Measurements from ENCODE around the gene MYOD1. TPM values are rescaled to one million over a fixed set of nuclear protein-coding genes. Genes with fewer than 3 reads are reported as not detected.

MYOD1 gene
- total and polyA plus RNA-seq, 2 of the 13 experiments (the other 11 are each of a cell fraction or from before 2014, with no cell fraction given): not detected

- TF ChIP-seq ZNF7 (CRISPR knock-in tag; IDR thresholded peaks at IDR 0.05) (no peak), CSRNP2 (CRISPR knock-in tag; conservative IDR thresholded peaks at IDR 0.05; ENCODE audit: low read depth) (no peak), NFYB (CRISPR knock-in tag; IDR thresholded peaks at IDR 0.05) (no peak), ARNTL (CRISPR knock-in tag; IDR thresholded peaks at IDR 0.05) (no peak), ZNF781 (CRISPR knock-in tag; IDR thresholded peaks at IDR 0.05; ENCODE audit: borderline replicate concordance, not compliant biosample characterization) (no peak), MAZ (IDR thresholded peaks at IDR 0.05; ENCODE audit: borderline replicate concordance, low read depth, low read length) (no peak), MAZ (CRISPR knock-in tag; IDR thresholded peaks at IDR 0.05; ENCODE audit: low read depth) (no peak), KMT2B (CRISPR knock-in tag; IDR thresholded peaks at IDR 0.05) (no peak)
- TF ChIP-seq, protein P1, sequence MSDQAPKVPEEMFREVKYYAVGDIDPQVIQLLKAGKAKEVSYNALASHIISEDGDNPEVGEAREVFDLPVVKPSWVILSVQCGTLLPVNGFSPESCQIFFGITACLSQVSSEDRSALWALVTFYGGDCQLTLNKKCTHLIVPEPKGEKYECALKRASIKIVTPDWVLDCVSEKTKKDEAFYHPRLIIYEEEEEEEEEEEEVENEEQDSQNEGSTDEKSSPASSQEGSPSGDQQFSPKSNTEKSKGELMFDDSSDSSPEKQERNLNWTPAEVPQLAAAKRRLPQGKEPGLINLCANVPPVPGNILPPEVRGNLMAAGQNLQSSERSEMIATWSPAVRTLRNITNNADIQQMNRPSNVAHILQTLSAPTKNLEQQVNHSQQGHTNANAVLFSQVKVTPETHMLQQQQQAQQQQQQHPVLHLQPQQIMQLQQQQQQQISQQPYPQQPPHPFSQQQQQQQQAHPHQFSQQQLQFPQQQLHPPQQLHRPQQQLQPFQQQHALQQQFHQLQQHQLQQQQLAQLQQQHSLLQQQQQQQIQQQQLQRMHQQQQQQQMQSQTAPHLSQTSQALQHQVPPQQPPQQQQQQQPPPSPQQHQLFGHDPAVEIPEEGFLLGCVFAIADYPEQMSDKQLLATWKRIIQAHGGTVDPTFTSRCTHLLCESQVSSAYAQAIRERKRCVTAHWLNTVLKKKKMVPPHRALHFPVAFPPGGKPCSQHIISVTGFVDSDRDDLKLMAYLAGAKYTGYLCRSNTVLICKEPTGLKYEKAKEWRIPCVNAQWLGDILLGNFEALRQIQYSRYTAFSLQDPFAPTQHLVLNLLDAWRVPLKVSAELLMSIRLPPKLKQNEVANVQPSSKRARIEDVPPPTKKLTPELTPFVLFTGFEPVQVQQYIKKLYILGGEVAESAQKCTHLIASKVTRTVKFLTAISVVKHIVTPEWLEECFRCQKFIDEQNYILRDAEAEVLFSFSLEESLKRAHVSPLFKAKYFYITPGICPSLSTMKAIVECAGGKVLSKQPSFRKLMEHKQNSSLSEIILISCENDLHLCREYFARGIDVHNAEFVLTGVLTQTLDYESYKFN (CRISPR knock-in tag; conservative IDR thresholded peaks at IDR 0.05): no peak
- TF ChIP-seq, protein P2, sequence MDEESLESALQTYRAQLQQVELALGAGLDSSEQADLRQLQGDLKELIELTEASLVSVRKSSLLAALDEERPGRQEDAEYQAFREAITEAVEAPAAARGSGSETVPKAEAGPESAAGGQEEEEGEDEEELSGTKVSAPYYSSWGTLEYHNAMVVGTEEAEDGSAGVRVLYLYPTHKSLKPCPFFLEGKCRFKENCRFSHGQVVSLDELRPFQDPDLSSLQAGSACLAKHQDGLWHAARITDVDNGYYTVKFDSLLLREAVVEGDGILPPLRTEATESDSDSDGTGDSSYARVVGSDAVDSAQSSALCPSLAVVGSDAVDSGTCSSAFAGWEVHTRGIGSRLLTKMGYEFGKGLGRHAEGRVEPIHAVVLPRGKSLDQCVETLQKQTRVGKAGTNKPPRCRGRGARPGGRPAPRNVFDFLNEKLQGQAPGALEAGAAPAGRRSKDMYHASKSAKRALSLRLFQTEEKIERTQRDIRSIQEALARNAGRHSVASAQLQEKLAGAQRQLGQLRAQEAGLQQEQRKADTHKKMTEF (CRISPR knock-in tag; IDR thresholded peaks at IDR 0.05): no peak
- TF ChIP-seq, protein P3, sequence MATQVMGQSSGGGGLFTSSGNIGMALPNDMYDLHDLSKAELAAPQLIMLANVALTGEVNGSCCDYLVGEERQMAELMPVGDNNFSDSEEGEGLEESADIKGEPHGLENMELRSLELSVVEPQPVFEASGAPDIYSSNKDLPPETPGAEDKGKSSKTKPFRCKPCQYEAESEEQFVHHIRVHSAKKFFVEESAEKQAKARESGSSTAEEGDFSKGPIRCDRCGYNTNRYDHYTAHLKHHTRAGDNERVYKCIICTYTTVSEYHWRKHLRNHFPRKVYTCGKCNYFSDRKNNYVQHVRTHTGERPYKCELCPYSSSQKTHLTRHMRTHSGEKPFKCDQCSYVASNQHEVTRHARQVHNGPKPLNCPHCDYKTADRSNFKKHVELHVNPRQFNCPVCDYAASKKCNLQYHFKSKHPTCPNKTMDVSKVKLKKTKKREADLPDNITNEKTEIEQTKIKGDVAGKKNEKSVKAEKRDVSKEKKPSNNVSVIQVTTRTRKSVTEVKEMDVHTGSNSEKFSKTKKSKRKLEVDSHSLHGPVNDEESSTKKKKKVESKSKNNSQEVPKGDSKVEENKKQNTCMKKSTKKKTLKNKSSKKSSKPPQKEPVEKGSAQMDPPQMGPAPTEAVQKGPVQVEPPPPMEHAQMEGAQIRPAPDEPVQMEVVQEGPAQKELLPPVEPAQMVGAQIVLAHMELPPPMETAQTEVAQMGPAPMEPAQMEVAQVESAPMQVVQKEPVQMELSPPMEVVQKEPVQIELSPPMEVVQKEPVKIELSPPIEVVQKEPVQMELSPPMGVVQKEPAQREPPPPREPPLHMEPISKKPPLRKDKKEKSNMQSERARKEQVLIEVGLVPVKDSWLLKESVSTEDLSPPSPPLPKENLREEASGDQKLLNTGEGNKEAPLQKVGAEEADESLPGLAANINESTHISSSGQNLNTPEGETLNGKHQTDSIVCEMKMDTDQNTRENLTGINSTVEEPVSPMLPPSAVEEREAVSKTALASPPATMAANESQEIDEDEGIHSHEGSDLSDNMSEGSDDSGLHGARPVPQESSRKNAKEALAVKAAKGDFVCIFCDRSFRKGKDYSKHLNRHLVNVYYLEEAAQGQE (IDR thresholded peaks at IDR 0.05; ENCODE audit: borderline replicate concordance in 1 of 2, low read depth in 1 of 2, low read length in 2 of 2): peak in 1 of 2 experiments; percentile 9; a peak in 1 of 4 replicates
Observed at GRCh38 chr11:17734418-17734911, 15.1 kb downstream of the MYOD1 start, which contains the start of gene KCNC1 (continued).
